SU-DHL-6 (cell line): ENCODE data around the gene MRPL2.

Source experiments
- H2AFZ ChIP-seq: fragments of 200-600 bp; sonication (generic); 2 replicates; pipeline ENCODE4 v1.6.1; 2014; ENCODE audit warnings: low read depth, mild to moderate bottlenecking, moderate library complexity, mixed read lengths, antibody characterized with exemption, low read length; ENCODE audit not compliant: severe bottlenecking
- H3F3A ChIP-seq: fragments of 200-600 bp; shearing (Covaris generic); 2 replicates; pipeline ENCODE4 v1.6.0; 2016; ENCODE audit warnings: antibody characterized with exemption, mild to moderate bottlenecking; ENCODE audit not compliant: insufficient read depth
- H3K27ac ChIP-seq: fragments of 200-600 bp; sonication (generic); 2 replicates; pipeline ENCODE4 v1.5.1; 2016; ENCODE audit warnings: low read depth, mild to moderate bottlenecking, low read length, moderate library complexity, mixed read lengths
- H3K27me3 ChIP-seq: fragments of 200-600 bp; sonication (generic), shearing (Covaris generic); 2 replicates; pipeline ENCODE4 v1.6.0; 2014; ENCODE audit warnings: mild to moderate bottlenecking, low read length
- H3K36me3 ChIP-seq: fragments of 200-600 bp; sonication (generic); 2 replicates; pipeline ENCODE4 v1.6.1; 2014; ENCODE audit warnings: mild to moderate bottlenecking, low read length, mixed read lengths
- H3K4me2 ChIP-seq: fragments of 300-600, 200-600 bp; shearing (Covaris generic), sonication (generic); 2 replicates; pipeline ENCODE4 v1.6.0; 2014; ENCODE audit warnings: low read length, low read depth, mild to moderate bottlenecking; ENCODE audit not compliant: poor library complexity, severe bottlenecking
- H3K4me3 ChIP-seq: fragments of 200-600 bp; sonication (generic); 2 replicates; pipeline ENCODE4 v1.5.1; 2014; ENCODE audit warnings: antibody characterized with exemption, low read length, mild to moderate bottlenecking, mixed read lengths; ENCODE audit not compliant: insufficient read depth, poor library complexity, severe bottlenecking
- H3K79me2 ChIP-seq: fragments of 200-600 bp; sonication (generic); 2 replicates; pipeline ENCODE4 v1.6.1; 2014; ENCODE audit warnings: mild to moderate bottlenecking, low read length, moderate library complexity; ENCODE audit not compliant: insufficient read depth
- H3K9ac ChIP-seq: fragments of 200-600 bp; sonication (generic); 2 replicates; pipeline ENCODE4 v1.7.0; 2014; ENCODE audit warnings: mild to moderate bottlenecking, low read length
- H3K9me2 ChIP-seq: fragments of 200-600 bp; sonication (generic); replicated peaks from 2 replicates; pipeline ENCODE4 v1.6.1; 2014; ENCODE audit warnings: low read length; ENCODE audit not compliant: insufficient read depth
- H3K9me3 ChIP-seq: fragments of 200-600 bp; sonication (generic); 2 replicates; pipeline ENCODE4 v1.6.1; 2014; ENCODE audit warnings: low read length, mixed read lengths; ENCODE audit not compliant: insufficient read depth
- H4K20me1 ChIP-seq: fragments of 200-600 bp; sonication (generic); 2 replicates; pipeline ENCODE4 v1.6.1; 2014; ENCODE audit warnings: low read depth, mild to moderate bottlenecking, antibody characterized with exemption, low read length, moderate library complexity, mixed read lengths
- EZH2phosphoT487 ChIP-seq: fragments of 200-600 bp; sonication (generic), shearing (Covaris generic); conservative IDR thresholded peaks from 2 replicates; pipeline ENCODE4 v1.6.1; 2018; ENCODE audit warnings: mild to moderate bottlenecking, antibody characterized with exemption, low read length, moderate library complexity, mixed read lengths
- TF ChIP-seq, protein P1 (sequence below): fragments of 200-600 bp; sonication (generic); IDR thresholded peaks from one replicate; pipeline ENCODE4 v1.5.1; 2017; ENCODE audit warnings: antibody characterized with exemption, mild to moderate bottlenecking, low read length, moderate library complexity; ENCODE audit not compliant: insufficient read depth, poor library complexity, severe bottlenecking

The MRPL2 gene

DNA sequence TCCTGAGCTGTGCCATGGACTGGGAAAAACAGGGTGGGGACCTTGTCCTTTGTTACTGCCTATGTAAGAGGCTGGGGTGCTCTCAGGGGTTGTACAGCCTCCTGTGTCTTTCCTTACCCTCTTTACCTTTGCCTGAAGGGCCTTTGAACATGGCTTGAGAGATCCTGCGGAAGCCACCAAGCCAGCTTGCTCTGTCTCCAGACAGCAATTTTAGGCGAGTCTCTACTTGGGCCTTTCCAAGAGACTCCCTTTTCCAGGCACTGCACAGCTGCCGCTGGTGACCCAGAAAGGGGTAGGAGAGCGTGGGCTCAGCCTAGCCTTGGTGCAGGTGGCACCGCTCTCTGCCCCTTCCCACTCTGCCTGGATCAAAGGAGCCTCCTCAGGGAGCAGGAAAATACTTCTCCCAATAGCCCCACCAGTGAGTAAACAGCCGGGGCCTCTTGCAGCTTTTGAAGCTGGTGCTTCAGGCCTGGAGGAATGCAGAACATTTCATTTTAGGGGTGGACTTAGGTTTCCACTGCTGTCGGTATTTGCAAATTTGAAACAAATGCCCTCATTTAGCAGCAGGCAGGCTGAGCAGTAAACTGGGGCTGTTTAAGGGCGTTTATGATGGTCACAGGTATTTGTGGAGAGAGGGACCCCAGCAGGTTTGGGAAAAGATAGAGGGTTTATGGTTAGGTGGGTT is 30.8 kb upstream of the MRPL2 start:
- Histone ChIP-seq H3K9me3 (no peaks in the 10 kb centered on the region), H3K36me3 (no peaks in the 10 kb centered on the region), H3K79me2 (no peaks in the 10 kb centered on the region), H2AFZ (no peak overlapping the region), H4K20me1 (no peaks in the 10 kb centered on the region), H3K4me2 (no peak overlapping the region), H3K4me3 (no peak overlapping the region), H3K9me2 (no peaks in the 10 kb centered on the region), H3K27ac (no peak overlapping the region), H3K27me3 (no peaks in the 10 kb centered on the region), H3F3A (no peaks in the 10 kb centered on the region), H3K9ac (no peak overlapping the region)
- TF ChIP-seq, protein P1, sequence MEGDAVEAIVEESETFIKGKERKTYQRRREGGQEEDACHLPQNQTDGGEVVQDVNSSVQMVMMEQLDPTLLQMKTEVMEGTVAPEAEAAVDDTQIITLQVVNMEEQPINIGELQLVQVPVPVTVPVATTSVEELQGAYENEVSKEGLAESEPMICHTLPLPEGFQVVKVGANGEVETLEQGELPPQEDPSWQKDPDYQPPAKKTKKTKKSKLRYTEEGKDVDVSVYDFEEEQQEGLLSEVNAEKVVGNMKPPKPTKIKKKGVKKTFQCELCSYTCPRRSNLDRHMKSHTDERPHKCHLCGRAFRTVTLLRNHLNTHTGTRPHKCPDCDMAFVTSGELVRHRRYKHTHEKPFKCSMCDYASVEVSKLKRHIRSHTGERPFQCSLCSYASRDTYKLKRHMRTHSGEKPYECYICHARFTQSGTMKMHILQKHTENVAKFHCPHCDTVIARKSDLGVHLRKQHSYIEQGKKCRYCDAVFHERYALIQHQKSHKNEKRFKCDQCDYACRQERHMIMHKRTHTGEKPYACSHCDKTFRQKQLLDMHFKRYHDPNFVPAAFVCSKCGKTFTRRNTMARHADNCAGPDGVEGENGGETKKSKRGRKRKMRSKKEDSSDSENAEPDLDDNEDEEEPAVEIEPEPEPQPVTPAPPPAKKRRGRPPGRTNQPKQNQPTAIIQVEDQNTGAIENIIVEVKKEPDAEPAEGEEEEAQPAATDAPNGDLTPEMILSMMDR: no peak
- TF ChIP-seq EZH2phosphoT487: no peak

DNA sequence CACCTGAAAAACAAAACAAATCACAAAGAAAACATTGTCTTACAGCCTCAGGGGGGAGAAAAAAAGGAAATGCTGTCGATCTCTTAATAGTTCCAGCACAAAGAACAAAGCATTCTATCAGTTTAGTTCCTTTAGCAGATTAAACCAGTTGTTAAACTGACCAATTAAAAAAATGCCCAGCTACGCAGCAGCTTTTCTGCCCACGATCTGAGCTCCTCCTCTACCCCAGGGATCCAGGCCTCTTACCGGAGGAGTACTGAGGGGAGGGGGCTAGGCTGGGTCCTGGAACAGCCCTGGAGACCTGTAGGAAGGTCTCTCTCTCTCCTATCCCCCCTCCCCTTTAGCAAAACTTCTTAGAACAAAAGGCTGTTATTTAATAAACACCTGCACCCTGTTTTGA is 30.2 kb upstream of the MRPL2 start:
- no peak overlapping the region for H3K4me3 ChIP-seq
- no peak overlapping the region for H3K9ac ChIP-seq
- no peaks in the 10 kb centered on the region for H3K9me3 ChIP-seq
- H3K27ac ChIP-seq: no peak overlapping the region
- H3K27me3 ChIP-seq: no peaks in the 10 kb centered on the region
- no peaks in the 10 kb centered on the region for H4K20me1 ChIP-seq
- no peaks in the 10 kb centered on the region for H3K9me2 ChIP-seq
- no peaks in the 10 kb centered on the region for H3F3A ChIP-seq
- TF ChIP-seq, protein P1: no peak
- TF ChIP-seq EZH2phosphoT487: no peak
- no peaks in the 10 kb centered on the region for H3K36me3 ChIP-seq
- no peak overlapping the region for H2AFZ ChIP-seq
- no peaks in the 10 kb centered on the region for H3K79me2 ChIP-seq
- no peak overlapping the region for H3K4me2 ChIP-seq

DNA sequence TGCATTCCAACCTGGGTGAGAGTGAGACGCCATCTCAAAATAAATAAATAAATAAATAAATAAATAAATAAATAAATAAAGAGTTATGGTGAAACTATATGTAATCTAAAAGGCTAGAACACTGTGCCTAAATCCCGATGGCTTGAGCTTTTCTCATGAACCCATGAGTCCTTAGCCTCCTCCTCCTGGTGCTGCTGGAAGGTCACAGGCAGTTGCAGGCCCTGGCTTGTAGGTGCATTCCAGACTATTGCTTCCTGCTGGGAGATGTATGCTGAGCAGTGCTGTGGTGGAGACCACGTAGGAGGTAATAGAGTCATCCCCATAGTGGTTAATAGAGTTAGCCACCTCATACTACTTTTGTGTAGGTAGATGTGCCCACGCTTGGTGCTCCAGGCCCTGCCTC is 29.4 kb upstream of the MRPL2 start:
- H3K9me3 ChIP-seq: no peaks in the 10 kb centered on the region
- H3K4me2 ChIP-seq: no peak overlapping the region
- H3K27ac ChIP-seq: no peak overlapping the region
- H3K27me3 ChIP-seq: no peaks in the 10 kb centered on the region
- TF ChIP-seq, protein P1: no peak
- no peak for TF ChIP-seq EZH2phosphoT487
- no peaks in the 10 kb centered on the region for H3K36me3 ChIP-seq
- no peak overlapping the region for H2AFZ ChIP-seq
- no peaks in the 10 kb centered on the region for H3K9me2 ChIP-seq
- no peaks in the 10 kb centered on the region for H3F3A ChIP-seq
- H3K4me3 ChIP-seq: no peak overlapping the region
- no peaks in the 10 kb centered on the region for H4K20me1 ChIP-seq
- H3K79me2 ChIP-seq: no peaks in the 10 kb centered on the region
- H3K9ac ChIP-seq: no peak overlapping the region
